T-helper 1 cell (primary cell): Measurements from ENCODE around the gene PFN2.
"Not testable (repeated sequence)": the region's sequence is repeated elsewhere in the genome, so short reads cannot be mapped to it uniquely, and the experiment has no call there.

Source experiments
- DNase-seq, 5 donors: peaks; one replicate each; pipeline ENCODE4 v3.0.0-alpha.2; 2012 to 2020
- total RNA-seq, 4 donors: gene quantifications; one replicate each; lab custom pipeline; 2026; lab: John Stamatoyannopoulos, UW

The PFN2 gene
- total RNA-seq = 2.4 to 5.6 (median 4.6) reads per million in 4 donors

GRCh38 chr3:149970716-149971402, at the start of gene PFN2:
Gene PFN2, minus strand, starts transcription at chr3:149970895. Its CDS starts 39 bp downstream, at chr3:149970856.
- DNase-seq = peak; percentile 27 to 66 (median 46)

GRCh38 chr3:150015901-150016300, 45.2 kb upstream of the PFN2 start:
- DNase-seq = no peak

- no peak for DNase-seq
These were observed 44.1 kb upstream of the PFN2 start for GRCh38 chr3:150014782-150015181.

GRCh38 chr3:150013801-150014200, 43.1 kb upstream of the PFN2 start:
- no peak for DNase-seq

GRCh38 chr3:150006794-150007193, 36.1 kb upstream of the PFN2 start:
- peak in 1 of 5 donors; percentile 3 for DNase-seq

- no peak for DNase-seq
These were observed 34.8 kb upstream of the PFN2 start for GRCh38 chr3:150005243-150006112.

GRCh38 chr3:150000641-150001040, 29.9 kb upstream of the PFN2 start:
- no peak for DNase-seq

- no peak for DNase-seq
These were observed 28.7 kb upstream of the PFN2 start for GRCh38 chr3:149999421-149999820.

- DNase-seq = no peak
These were observed 28.3 kb upstream of the PFN2 start for GRCh38 chr3:149998946-149999345.

GRCh38 chr3:149992416-149993058, 21.8 kb upstream of the PFN2 start:
- no peak for DNase-seq

GRCh38 chr3:149990423-149990948, 19.8 kb upstream of the PFN2 start:
- DNase-seq = no peak

GRCh38 chr3:149989307-149989706, 18.6 kb upstream of the PFN2 start:
- no peak for DNase-seq

- no peak for DNase-seq
These were observed 12.9 kb upstream of the PFN2 start for GRCh38 chr3:149983628-149984027.

- not testable (repeated sequence) for DNase-seq
These were observed 12.4 kb upstream of the PFN2 start for GRCh38 chr3:149983053-149983452.

- not testable (repeated sequence) for DNase-seq
These were observed 11.3 kb upstream of the PFN2 start for GRCh38 chr3:149981979-149982378.

- no peak for DNase-seq
These were observed 6.7 kb upstream of the PFN2 start for GRCh38 chr3:149977386-149977785.

GRCh38 chr3:149975919-149976318, 5.2 kb upstream of the PFN2 start:
- no peak for DNase-seq

GRCh38 chr3:149971403-149972075, 844 bp upstream of the PFN2 start:
- peak in 4 of 5 donors; percentile 15 to 26 (median 16) for DNase-seq

- DNase-seq = peak; percentile 46 to 72 (median 65)
These were observed 567 bp downstream of the PFN2 start for GRCh38 chr3:149969940-149970715.

- DNase-seq = no peak
These were observed 1.4 kb downstream of the PFN2 start for GRCh38 chr3:149969110-149969939.

GRCh38 chr3:149968216-149968615, 2.5 kb downstream of the PFN2 start:
- no peak for DNase-seq
